Muscle of leg (tissue), 11 donors: ENCODE results near the gene LHPP. TPM values are rescaled to one million over a fixed set of nuclear protein-coding genes. Genes with fewer than 3 reads are reported as not detected.
"Not testable (repeated sequence)": the region's sequence is repeated elsewhere in the genome, so short reads cannot be mapped to it uniquely, and the experiment has no call there.

Source experiments
- DNase-seq: peaks from one replicate; pipeline ENCODE4 v3.0.0; 2013
- H3K27ac ChIP-seq: one replicate; pipeline ENCODE4 v1.5.1; 2013; ENCODE audit warnings: mild to moderate bottlenecking, low read length, control low read depth
- H3K27me3 ChIP-seq: one replicate; pipeline ENCODE4 v1.6.1; 2013; ENCODE audit warnings: low read length; ENCODE audit not compliant: control insufficient read depth, insufficient read depth
- H3K36me3 ChIP-seq: one replicate; pipeline ENCODE4 v1.6.1; 2013; ENCODE audit warnings: low read length; ENCODE audit not compliant: control insufficient read depth, insufficient read depth
- H3K4me1 ChIP-seq: one replicate; pipeline ENCODE4 v1.6.1; 2013; ENCODE audit warnings: low read length; ENCODE audit not compliant: control insufficient read depth, insufficient read depth
- H3K4me3 ChIP-seq: one replicate; pipeline ENCODE4 v1.5.1; 2013; ENCODE audit warnings: low read length, control low read depth
- H3K9me3 ChIP-seq: replicated peaks from 2 replicates; pipeline ENCODE4 v1.6.1; 2013; ENCODE audit warnings: low read depth, low read length; ENCODE audit not compliant: control insufficient read depth
- WGBS: methylation state at CpG from one replicate; pipeline ENCODE4 v1.1.5; 2013; ENCODE audit warnings: missing lambda C conversion rate; ENCODE audit not compliant: insufficient coverage; 5-methylcytosine and 5-hydroxymethylcytosine counted together
- polyA plus RNA-seq, 8 donors: library from polyadenylated mRNA; unstranded; fragments of 120-200 nt; gene quantifications; one replicate each; pipeline versions ENCODE4 v1.2.1 to v1.2.3, GENCODE V29; 2013; ENCODE audit warnings: inconsistent platforms in 1 of 8, low replicate concordance in 1 of 8; ENCODE audit not compliant: insufficient read length in 8 of 8, insufficient read depth in 1 of 8
- total RNA-seq: library from RNA; stranded (reverse); fragments of 120-200 nt; gene quantifications from one replicate; pipeline ENCODE4 v1.2.4, GENCODE V29; 2013

The LHPP gene
- total and polyA plus RNA-seq, 9 donors: 2.9 to 9.9 (median 8.0) TPM

- H3K4me1 ChIP-seq: peaks cover 39% of the 10 kb centered on the region
- H3K36me3 ChIP-seq: no peaks in the 10 kb centered on the region
- H3K27ac ChIP-seq: no peak overlapping the region
- H3K4me3 ChIP-seq: no peak overlapping the region
- 72% methylated on average over 18 of the region's 22 CpGs for WGBS
- no peaks in the 10 kb centered on the region for H3K9me3 ChIP-seq
- DNase-seq: peak; percentile 48
- no peaks in the 10 kb centered on the region for H3K27me3 ChIP-seq
Observed at GRCh38 chr10:124604214-124605000, 142.8 kb downstream of the LHPP start.

GRCh38 chr10:124605001-124605370 is 143.4 kb downstream of the LHPP start:
- Histone ChIP-seq H3K4me1 (peaks cover 39% of the 10 kb centered on the region), H3K27ac (no peak overlapping the region), H3K9me3 (no peaks in the 10 kb centered on the region), H3K4me3 (no peak overlapping the region), H3K36me3 (no peaks in the 10 kb centered on the region), H3K27me3 (no peaks in the 10 kb centered on the region)
- 72% methylated on average over 8 of the region's 8 CpGs for WGBS
- DNase-seq: no peak

DNA sequence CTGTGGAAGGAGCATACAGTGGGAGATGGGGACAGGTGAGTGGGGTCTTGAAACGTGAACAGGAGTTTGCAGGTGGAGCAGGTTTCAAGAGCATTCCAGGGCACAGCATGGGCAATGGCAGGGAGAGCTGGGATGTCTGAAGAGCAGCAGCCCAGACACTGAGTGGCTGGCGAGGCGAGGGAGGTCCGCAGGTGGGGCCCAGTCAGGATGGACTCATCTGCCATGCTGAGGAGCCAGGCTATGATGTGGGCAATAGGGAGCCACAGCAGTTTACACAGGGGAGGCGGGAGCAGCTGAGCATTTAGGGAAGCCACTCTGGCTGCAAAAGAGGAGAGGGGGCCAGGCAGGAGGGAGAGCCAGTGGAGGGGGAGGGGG is 143.8 kb downstream of the LHPP start:
- H3K4me1 ChIP-seq: peaks cover 39% of the 10 kb centered on the region
- H3K9me3 ChIP-seq: no peaks in the 10 kb centered on the region
- no peak overlapping the region for H3K4me3 ChIP-seq
- H3K27ac ChIP-seq: no peak overlapping the region
- DNase-seq: no peak
- 80% methylated on average over 5 of the region's 5 CpGs for WGBS
- no peaks in the 10 kb centered on the region for H3K27me3 ChIP-seq
- H3K36me3 ChIP-seq: no peaks in the 10 kb centered on the region

DNA sequence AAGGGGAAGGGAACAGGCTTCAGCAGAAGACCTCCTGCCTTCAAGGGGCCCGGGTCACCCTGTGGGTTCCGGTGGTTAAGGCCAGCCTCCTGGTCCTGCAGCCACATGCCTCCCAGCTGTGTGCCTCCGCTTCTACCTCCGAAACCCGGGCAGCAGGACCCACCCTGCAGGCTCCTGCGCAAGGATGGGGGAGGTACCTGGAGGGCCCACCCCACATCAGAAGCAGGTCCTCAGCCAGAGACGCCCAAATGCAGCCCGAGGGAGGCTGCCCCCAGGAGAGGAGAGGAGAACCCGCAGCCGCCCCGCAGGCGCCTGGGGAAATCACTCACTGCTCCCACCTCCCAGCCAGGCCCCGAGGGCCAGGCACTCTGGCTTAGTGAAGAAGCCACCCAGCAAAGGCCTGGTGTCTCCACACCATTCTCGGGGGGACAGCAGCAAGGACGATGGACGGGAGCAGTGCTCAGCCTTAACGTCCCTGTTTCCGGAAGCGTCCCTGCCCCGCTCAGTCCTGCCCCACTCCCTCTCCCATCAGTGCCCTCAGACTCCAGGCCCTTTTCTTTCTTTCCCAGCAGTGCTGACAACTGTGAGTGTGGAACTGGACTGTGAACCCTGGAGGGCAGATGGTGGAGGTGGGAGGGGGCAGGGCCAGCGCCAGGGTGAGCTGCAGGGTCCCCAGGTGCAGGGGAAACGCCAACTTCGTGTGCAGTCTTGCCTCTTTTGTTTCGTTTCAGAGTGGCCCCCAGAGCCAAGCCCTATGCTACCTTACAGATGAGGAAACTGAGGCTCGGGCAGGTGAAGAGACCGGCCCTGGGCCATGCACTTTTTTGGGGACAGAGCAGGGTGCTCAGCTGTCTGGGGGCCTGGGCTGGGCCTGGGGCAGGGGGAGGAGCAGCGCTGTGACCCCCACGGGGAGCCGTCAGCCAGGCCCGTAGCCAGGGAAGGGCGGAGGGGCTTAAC is 144.5 kb downstream of the LHPP start:
- Histone ChIP-seq H3K36me3 (no peaks in the 10 kb centered on the region), H3K27ac (no peak overlapping the region), H3K9me3 (no peaks in the 10 kb centered on the region), H3K27me3 (no peaks in the 10 kb centered on the region), H3K4me1 (peaks cover 39% of the 10 kb centered on the region), H3K4me3 (no peak overlapping the region)
- 49% methylated on average over 18 of the region's 31 CpGs for WGBS
- DNase-seq: no peak

DNA sequence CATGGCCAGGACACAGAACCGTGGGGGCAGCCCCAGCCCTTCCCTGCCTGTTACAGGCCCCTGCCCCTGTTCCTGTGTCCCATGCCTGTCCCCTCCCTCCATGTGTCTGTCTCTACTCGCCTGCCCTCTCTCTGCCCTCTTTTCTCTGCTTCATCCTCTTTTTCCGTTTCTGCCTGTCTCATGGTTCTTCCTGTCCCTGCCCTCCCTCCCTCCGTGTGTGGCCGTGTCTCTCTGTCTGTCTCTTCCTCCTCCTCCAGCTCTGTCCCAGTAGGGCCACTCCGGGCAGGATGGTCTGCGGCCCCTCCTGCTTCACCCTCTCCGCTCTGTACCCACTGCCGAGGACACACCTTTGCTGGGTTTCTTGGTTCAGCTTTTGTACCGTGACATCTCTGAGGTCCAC is 145.2 kb downstream of the LHPP start:
- no peak overlapping the region for H3K4me3 ChIP-seq
- no peaks in the 10 kb centered on the region for H3K27me3 ChIP-seq
- no peak for DNase-seq
- no peak overlapping the region for H3K27ac ChIP-seq
- WGBS: 23% methylated on average over 10 of the region's 10 CpGs
- H3K9me3 ChIP-seq: no peaks in the 10 kb centered on the region
- peaks cover 45% of the 10 kb centered on the region for H3K4me1 ChIP-seq
- H3K36me3 ChIP-seq: no peaks in the 10 kb centered on the region

DNA sequence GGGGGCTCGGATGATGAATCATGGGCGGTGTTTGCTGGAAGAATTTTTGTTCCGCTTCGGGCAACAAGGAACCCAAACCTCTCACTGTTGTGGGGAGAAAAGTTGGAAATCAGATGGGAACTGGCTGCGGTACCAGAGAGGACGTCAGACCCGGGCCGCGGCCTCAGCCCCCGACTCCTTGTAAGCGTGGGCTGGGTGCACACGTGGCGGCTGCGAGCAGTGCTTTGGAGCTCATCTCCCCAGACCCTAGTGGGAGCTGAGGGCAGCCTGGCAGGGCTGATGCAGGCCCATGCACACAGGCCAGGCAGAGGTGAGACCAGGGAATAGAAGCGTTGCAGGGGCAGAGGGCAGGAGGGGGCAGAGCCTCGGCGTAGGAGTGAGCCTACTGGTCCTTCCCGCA is 146.1 kb downstream of the LHPP start:
- Histone ChIP-seq H3K9me3 (no peaks in the 10 kb centered on the region), H3K27ac (no peak overlapping the region), H3K4me3 (no peak overlapping the region), H3K4me1 (peaks cover 53% of the 10 kb centered on the region), H3K27me3 (no peaks in the 10 kb centered on the region), H3K36me3 (no peaks in the 10 kb centered on the region)
- 88% methylated on average over 15 of the region's 18 CpGs for WGBS
- no peak for DNase-seq

GRCh38 chr10:124608093-124608721 is 146.6 kb downstream of the LHPP start:
- Histone ChIP-seq H3K27me3 (no peaks in the 10 kb centered on the region), H3K4me1 (peaks cover 56% of the 10 kb centered on the region)

GRCh38 chr10:124609698-124610097 is 148.1 kb downstream of the LHPP start:
- Histone ChIP-seq H3K27me3 (no peaks in the 10 kb centered on the region), H3K4me3 (no peak overlapping the region), H3K27ac (no peak overlapping the region), H3K4me1 (peaks cover 51% of the 10 kb centered on the region), H3K9me3 (no peaks in the 10 kb centered on the region), H3K36me3 (no peaks in the 10 kb centered on the region)
- WGBS: 81% methylated on average over 9 of the region's 11 CpGs
- DNase-seq: no peak

More at GRCh38 chr10:124608093-124608721, 146.6 kb downstream of the LHPP start:
- Histone ChIP-seq H3K36me3 (no peaks in the 10 kb centered on the region), H3K27ac (no peak overlapping the region), H3K4me3 (no peak overlapping the region), H3K9me3 (no peaks in the 10 kb centered on the region)
- WGBS: 88% methylated on average over 12 of the region's 14 CpGs
- no peak for DNase-seq

GRCh38 chr10:124610186-124610585 is 148.6 kb downstream of the LHPP start:
- not testable (repeated sequence) for DNase-seq, H3K27ac ChIP-seq, H3K4me3 ChIP-seq, H3K27me3 ChIP-seq, H3K36me3 ChIP-seq, H3K9me3 ChIP-seq
- 93% methylated on average over 10 of the region's 19 CpGs for WGBS
- peaks cover 47% of the 10 kb centered on the region for H3K4me1 ChIP-seq

- H3K4me3 ChIP-seq, H3K27ac ChIP-seq, H3K27me3 ChIP-seq, DNase-seq, H3K9me3 ChIP-seq, H3K36me3 ChIP-seq: not testable (repeated sequence)
- WGBS: 97% methylated on average over 9 of the region's 17 CpGs
- H3K4me1 ChIP-seq: peaks cover 44% of the 10 kb centered on the region
Observed at GRCh38 chr10:124610851-124611250, 149.2 kb downstream of the LHPP start.
